Measurements from ENCODE around the gene RNH1. TPM values are rescaled to one million over a fixed set of nuclear protein-coding genes. Genes with fewer than 3 reads are reported as not detected.
A peak's percentile ranks its signal among the peaks of the same experiment; 100 is the strongest.

Gene RNH1
- total RNA-seq, 2 experiments from 2014 or later = 127 to 134 TPM

DNA sequence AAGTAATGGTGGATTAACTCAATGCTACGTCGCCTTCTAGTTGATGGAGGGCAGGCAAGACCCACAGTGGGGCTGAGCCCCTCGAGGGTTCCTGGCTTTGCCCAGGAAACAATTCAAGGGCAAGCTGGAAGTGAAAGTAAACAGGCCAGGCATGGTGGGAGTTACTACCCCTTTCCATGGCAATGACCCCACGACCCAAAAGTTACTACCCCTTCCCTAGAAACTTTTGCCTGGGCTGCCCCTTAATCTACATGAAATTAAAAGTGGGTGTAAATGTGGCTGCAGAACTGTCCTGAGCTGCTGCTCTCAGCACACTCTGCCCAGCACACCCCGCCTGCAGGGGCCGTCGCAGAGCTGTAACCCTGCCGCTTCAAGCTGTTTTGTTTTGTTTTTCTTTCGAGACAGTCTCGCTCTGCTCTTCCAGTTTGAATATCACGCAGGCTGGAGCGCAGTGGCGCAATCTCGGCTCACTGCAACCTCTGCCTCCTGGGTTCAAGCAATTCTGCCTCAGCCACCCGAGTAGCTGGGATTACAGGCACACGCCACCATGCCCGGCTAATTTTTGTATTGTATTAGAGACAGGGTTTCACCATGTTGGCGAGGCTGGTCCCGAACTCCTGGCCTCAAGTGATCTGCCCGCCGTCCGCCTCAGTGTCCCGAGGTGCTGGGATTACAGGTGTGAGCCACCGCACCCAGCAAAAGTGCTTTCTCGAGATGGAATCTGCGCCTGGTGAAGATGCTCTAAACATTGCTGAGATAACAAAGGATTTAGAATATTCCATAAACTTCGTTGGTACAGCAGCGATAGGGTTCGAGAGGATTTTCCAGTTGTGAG, 5.9 kb upstream of the RNH1 start:
- intact Hi-C loops (cut with micrococcal nuclease) = no loop called here
- no peaks in the 10 kb centered on the region for H3K27me3 Mint-ChIP-seq
- no peak overlapping the region for H3K27ac Mint-ChIP-seq
- CTCF ChIA-PET = interaction anchor here (1.4 kb wide), 1 partner anchor 64 kb away, joined by 3 read pairs; no protein-coding TSS in a partner anchor
- peaks cover 14% of the 10 kb centered on the region for H3K9me3 Mint-ChIP-seq
- peaks cover 3% of the 10 kb centered on the region for H3K4me1 Mint-ChIP-seq (ENCODE audit: low read depth)
- POLR2A ChIA-PET = no interaction called here
- H3K36me3 Mint-ChIP-seq = peaks cover 14% of the 10 kb centered on the region
- no peak overlapping the region for H3K4me3 Mint-ChIP-seq
- no peak for DNase-seq

DNA sequence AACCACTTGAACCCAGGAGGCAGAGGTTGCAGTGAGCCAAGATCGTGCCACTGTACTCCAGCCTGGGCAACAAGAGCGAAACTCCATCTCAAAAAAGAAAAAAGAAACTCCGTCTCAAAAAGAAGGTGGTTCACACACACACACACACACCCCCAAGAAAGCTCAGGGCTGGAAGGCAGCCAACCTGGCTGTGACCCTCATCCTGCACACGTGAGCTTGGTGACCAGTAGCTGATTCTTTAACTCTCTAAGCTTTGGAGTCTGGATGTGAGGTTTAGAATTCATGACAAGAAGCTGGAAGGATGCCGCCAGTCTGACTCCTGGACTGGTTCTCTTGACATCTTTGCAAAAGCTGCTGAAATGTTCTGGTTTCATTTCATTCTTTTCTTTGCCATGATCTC, 1.9 kb upstream of the RNH1 start:
- Mint-ChIP-seq H3K9me3 (no peaks in the 10 kb centered on the region), H3K4me1 (ENCODE audit: low read depth) (peaks cover 19% of the 10 kb centered on the region), H3K27ac (no peak overlapping the region), H3K4me3 (no peak overlapping the region), H3K27me3 (no peaks in the 10 kb centered on the region), H3K36me3 (peaks cover 15% of the 10 kb centered on the region)
- intact Hi-C loops (cut with micrococcal nuclease) = no loop called here
- DNase-seq = no peak
- ChIA-PET POLR2A (no interaction called here), CTCF (interaction anchor here (5.0 kb wide), 1 partner anchor 10 kb away, joined by 40 read pairs; no protein-coding TSS in a partner anchor)

DNA sequence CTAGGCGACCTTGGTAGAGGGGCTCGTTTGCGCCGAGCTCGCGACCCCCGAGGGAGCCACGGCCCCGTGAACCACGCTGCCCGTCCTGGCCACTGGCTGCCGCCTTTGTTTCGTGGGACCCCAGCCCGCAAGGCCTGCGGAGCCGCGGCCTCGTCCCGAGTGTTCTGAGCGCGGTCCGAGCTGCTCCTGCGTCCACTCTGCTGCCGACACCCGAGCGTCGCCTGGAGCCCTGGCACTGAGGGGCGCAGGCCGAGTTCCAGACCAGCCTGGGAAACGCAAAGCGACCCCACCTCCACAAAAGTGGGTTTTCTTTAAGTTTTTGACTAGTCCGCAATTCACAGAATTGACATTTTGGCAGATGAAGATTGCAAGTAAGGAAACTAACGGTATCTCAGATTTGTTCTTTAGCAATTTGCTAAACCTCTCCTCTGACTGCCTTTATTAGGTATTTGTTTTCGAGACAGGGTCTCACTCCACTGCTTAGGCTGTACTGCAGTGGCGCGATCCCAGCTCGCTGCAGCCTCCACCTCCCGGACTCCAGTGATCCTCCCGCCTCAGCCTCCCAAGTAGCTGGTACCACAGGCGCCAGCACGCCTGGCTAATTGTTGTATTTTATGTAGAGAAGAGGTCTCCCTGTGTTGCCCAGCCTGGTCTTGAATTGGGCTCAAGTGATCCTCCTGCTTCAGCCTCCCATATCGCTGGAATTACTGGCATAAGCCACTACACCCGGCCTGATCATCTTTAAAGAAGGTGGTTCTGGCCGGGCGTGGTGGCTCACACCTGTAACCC, 879 bp upstream of the RNH1 start:
- intact Hi-C loops (cut with micrococcal nuclease) = loop anchor here (1.0 to 2.0 kb wide), 7 partner anchors 10 to 239 kb away; partner anchors contain the start of genes LRRC56 and SIGIRR
- peaks cover 13% of the 10 kb centered on the region for H3K36me3 Mint-ChIP-seq
- POLR2A ChIA-PET = no interaction called here
- peak overlapping the region; percentile 69 for H3K27ac Mint-ChIP-seq
- CTCF ChIA-PET = interaction anchor here (1.6 to 5.0 kb wide), 2 partner anchors 11 to 59 kb away, joined by 6 to 40 read pairs; no protein-coding TSS in a partner anchor
- DNase-seq = no peak
- no peaks in the 10 kb centered on the region for H3K27me3 Mint-ChIP-seq
- peaks cover 27% of the 10 kb centered on the region for H3K4me1 Mint-ChIP-seq (ENCODE audit: low read depth)
- H3K9me3 Mint-ChIP-seq = no peaks in the 10 kb centered on the region
- peak overlapping the region; percentile 69 for H3K4me3 Mint-ChIP-seq

DNA sequence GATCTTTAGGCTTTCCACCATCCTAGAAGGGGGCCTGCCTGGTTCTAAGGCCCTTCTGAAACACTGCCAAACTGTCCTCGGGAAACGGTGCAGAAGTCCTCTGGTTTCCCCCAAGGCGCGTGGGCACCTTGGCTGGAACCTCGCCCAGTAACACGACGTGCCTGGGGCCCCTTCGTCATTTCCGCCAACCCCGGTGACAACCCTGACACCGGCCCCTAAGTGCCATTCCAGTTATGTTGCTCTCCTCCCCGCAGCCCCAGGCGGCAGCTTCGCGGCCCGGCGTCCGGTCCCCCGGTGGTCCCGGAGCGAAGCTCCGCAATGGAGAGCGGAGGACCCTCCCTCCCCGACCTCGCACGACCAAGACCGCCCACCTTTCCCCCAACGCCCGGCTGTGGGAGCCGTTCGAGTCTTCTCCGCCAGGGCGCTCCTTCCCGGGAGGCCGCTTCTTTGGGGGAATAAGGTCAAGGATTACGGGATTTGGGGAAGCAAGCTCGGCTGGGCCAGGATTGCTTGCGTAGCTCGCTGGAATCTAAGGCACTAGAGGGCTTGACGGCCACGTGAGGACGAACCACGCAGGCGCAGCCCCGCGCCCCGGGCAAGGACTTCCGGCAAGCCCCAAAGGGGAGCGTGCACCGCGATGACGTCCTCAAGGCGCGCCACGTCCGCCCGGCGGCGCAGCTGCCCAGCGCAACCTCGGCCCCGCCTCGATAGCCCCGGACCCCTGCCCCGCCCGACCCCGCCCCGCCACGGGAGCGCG, 626 bp downstream of the RNH1 start:
- Mint-ChIP-seq H3K27ac (peak overlapping the region; percentile 100), H3K36me3 (peaks cover 10% of the 10 kb centered on the region), H3K4me1 (ENCODE audit: low read depth) (peaks cover 27% of the 10 kb centered on the region), H3K9me3 (no peaks in the 10 kb centered on the region), H3K4me3 (peak overlapping the region; percentile 97), H3K27me3 (no peaks in the 10 kb centered on the region)
- ChIA-PET CTCF (interaction anchor here (0.9 to 5.0 kb wide), 3 partner anchors 12 to 58 kb away, joined by 3 to 40 read pairs (median 6); no protein-coding TSS in a partner anchor), POLR2A (interaction anchor here (1.0 to 2.2 kb wide), 8 partner anchors 12 to 151 kb away, joined by 3 to 22 read pairs (median 6); partner anchors contain the start of genes HRAS, PHRF1, PTDSS2 and SIGIRR)
- intact Hi-C loops (cut with micrococcal nuclease) = loop anchor here (1.0 to 2.0 kb wide), 4 partner anchors 68 to 299 kb away; partner anchors contain the start of genes BET1L, RIC8A and SIGIRR
- peak; percentile 98 for DNase-seq

DNA sequence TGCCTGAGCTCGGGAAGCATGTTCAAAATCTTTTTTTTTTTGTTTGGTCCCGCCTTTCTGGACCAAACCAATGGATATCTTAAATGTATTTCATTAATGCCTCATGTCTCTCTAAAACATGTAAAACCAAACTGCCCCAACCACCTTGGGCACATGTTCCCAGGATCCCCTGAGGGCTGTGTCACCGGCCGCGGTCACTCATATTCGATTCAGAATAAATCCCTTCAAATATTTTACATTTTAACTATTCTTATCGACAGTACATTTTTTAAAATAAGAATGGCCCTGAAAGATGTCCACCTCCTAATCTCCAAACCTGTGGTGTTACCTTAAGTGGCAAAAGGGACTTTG, 2.1 kb downstream of the RNH1 start:
- peak overlapping the region; percentile 97 for H3K4me3 Mint-ChIP-seq
- H3K36me3 Mint-ChIP-seq = peaks cover 15% of the 10 kb centered on the region
- H3K27ac Mint-ChIP-seq = no peak overlapping the region
- DNase-seq = no peak
- peaks cover 27% of the 10 kb centered on the region for H3K4me1 Mint-ChIP-seq (ENCODE audit: low read depth)
- ChIA-PET POLR2A (interaction anchor here (2.2 kb wide), 1 partner anchor 57 kb away, joined by 22 read pairs; the partner anchor contains the start of gene PTDSS2), CTCF (interaction anchor here (1.6 kb wide), 1 partner anchor 13 kb away, joined by 5 read pairs; no protein-coding TSS in a partner anchor)
- H3K27me3 Mint-ChIP-seq = no peaks in the 10 kb centered on the region
- intact Hi-C loops (cut with micrococcal nuclease) = no loop called here
- no peaks in the 10 kb centered on the region for H3K9me3 Mint-ChIP-seq

DNA sequence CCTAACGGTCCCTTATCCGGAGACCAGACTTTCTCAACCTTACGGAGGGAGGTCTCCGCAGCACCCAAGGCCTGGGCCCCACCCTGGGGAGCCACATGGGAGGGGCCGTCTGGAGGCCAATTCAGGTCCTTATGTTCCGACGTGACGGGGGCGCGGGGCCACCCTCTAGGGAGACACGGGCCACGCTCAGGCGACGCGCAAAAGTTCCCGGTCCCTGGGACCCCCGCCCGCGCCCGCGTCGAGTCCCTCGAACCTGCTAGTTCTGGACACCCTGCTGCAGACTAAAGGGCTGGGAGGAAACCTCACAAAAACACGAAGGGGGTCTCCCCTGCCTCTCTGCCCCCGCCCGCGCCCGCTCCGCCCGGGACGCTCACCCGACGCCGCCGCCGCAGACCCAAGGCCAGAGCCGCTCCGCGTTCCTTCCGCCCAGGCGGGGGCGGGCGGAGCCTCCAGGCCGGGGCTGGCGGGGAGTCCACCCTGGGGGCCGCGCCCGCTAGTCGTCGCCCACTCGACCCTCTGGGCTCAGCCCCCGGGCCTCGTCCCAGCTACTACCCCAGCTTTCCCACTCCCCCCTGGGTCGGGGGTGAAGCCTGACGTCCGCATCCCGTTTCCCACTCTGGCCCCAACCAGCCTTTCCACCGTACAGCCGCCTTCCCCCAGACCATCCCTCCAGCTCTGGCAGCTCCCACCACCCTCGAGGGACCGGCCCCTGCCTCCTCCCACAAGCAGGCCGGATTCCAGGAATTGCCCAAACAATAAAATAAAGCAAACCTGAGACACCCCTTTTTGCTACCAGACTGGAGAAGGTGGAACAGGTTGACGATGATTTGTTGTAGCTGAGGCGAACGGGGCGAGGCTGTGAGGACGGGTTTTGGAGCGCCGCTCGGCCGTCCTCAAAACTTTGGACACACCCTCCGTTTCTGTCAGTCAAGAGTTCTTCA, 2.7 kb downstream of the RNH1 start:
- ChIA-PET CTCF (interaction anchor here (0.9 to 1.6 kb wide), 2 partner anchors 14 to 54 kb away, joined by 3 to 5 read pairs; no protein-coding TSS in a partner anchor), POLR2A (no interaction called here)
- peak; percentile 27 for DNase-seq
- Mint-ChIP-seq H3K4me1 (ENCODE audit: low read depth) (peaks cover 27% of the 10 kb centered on the region), H3K36me3 (peaks cover 12% of the 10 kb centered on the region), H3K9me3 (no peaks in the 10 kb centered on the region), H3K27me3 (no peaks in the 10 kb centered on the region), H3K4me3 (peak overlapping the region; percentile 97), H3K27ac (no peak overlapping the region)
- intact Hi-C loops (cut with micrococcal nuclease) = no loop called here

DNA sequence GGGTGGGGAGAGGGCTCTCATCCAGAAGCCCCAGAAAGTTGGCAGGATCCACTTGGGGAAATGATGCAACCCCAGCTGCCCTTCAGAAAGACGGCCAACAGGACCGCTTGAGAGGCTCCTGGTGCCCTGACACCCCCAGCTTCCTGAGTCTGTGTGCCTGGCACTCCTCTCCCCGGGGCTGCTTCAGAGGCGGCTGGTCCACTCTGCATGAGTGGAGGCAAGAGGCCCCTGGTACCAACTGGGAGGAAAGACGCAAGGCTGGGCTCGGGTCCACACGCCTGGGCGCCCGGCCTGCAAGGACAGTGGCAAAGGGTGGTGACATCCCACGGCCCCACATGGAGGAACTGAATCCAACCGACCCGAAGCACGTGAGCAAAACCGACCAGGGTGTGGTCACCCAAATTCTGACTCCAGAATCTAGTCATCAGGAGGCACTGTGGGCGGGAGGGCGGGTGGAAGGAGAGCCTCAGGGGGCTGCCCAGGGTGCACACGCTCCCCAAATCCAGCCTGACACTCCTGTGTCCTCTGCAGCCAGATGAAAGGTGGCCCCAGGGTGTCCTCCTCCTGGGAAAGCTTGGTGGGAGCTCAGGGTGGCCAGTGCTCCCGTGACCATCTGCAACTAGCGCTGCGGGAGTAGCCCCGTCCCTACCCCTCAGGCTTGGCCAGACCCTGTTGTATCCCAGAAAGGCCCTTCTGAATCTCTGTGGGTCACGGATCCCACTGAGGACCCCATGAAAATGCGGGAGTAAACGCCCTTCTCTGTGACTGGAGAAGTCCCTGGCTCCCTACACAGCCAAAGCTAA, 3.7 kb downstream of the RNH1 start:
- H3K4me3 Mint-ChIP-seq = peak overlapping the region; percentile 45
- H3K27me3 Mint-ChIP-seq = no peaks in the 10 kb centered on the region
- DNase-seq = peak; percentile 73
- POLR2A ChIA-PET = no interaction called here
- H3K9me3 Mint-ChIP-seq = no peaks in the 10 kb centered on the region
- peaks cover 27% of the 10 kb centered on the region for H3K4me1 Mint-ChIP-seq (ENCODE audit: low read depth)
- H3K36me3 Mint-ChIP-seq = peaks cover 16% of the 10 kb centered on the region
- CTCF ChIA-PET = interaction anchor here (0.9 to 2.3 kb wide), 2 partner anchors 53 to 55 kb away, joined by 3 to 9 read pairs; no protein-coding TSS in a partner anchor
- intact Hi-C loops (cut with micrococcal nuclease) = no loop called here
- H3K27ac Mint-ChIP-seq = peak overlapping the region; percentile 23

DNA sequence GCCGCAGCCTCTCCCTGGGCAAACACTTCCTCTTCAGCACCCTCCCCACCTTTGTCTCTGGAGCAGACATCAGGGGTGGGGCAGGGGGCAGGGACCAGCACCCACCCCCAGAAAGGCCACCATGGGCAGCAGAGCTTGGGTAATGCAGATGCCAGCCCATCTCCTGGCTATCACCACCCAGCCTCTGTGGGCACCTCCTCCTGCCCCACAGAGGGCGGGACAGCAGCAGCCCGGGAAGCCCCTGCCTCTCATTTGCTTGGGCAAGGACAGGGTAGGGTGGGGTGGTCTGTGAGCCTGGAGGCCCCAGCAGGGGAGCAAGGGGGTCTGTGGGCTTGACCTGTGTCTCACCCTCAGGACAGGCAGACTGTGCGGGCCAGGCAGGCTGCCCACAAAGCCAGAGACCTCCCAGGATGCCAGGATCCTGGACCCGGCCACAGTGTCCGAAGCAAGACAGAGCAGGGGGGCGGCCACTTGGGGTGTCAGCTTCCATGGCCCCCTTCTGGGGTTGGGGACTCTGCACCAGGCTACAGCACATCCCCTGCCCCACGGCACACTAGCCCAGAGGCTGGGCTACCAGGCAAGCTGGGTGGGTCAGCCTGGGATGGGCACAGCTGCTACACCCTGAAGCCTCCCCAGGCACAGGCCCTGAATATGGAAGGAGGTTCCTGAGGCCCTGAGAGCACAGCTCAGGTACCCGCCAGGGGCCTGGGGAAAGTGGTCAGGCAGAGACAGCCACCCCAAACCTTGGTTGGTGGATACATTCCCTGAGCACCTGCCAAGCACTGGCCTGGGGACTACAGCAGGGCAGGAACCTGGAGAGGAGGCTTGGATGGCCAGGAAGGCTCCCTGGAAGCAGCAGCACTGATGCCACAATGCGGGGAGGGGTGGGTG, 4.5 kb downstream of the RNH1 start:
- H3K27me3 Mint-ChIP-seq = no peaks in the 10 kb centered on the region

DNA sequence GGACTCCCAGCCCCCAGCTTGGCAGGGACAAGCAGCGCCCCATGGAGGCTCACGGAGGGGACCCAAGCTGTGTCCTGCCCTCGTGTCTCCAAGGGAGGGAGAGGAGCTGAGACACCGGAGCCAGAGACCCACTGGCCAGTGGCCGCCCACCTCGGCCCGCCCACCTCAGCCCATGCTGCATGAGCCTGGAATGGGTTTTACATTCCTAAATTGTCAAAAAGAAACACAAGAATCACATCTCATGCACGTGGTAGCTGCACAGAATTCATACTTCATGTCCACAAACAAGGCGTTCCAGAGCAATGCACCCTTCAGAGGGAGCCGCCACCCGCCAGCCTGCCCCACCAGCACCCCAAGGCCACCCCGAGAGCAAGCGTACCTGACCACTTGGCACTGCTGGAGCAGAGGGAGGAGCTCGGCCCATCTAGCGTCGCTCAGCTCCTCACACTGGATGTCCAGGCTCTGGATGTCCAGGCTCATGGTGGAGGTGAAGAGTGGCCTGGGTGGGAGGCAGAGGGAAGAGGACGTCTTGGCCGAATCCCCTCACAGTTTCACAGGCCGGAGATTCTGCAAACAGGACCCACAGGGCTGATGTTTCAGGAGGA, 5.3 kb downstream of the RNH1 start:
- no peaks in the 10 kb centered on the region for H3K9me3 Mint-ChIP-seq
- H3K4me3 Mint-ChIP-seq = no peak overlapping the region
- POLR2A ChIA-PET = interaction anchor here (1.2 kb wide), 1 partner anchor 53 kb away, joined by 3 read pairs; no protein-coding TSS in a partner anchor

More for the DNA sequence above, 4.5 kb downstream of the RNH1 start:
- intact Hi-C loops (cut with micrococcal nuclease) = no loop called here
- no peak for DNase-seq
- H3K4me3 Mint-ChIP-seq = no peak overlapping the region
- no peaks in the 10 kb centered on the region for H3K9me3 Mint-ChIP-seq
- H3K27ac Mint-ChIP-seq = no peak overlapping the region
- ChIA-PET CTCF (interaction anchor here (2.3 kb wide), 1 partner anchor 54 kb away, joined by 9 read pairs; no protein-coding TSS in a partner anchor), POLR2A (interaction anchor here (1.2 kb wide), 1 partner anchor 54 kb away, joined by 3 read pairs; no protein-coding TSS in a partner anchor)
- peaks cover 24% of the 10 kb centered on the region for H3K36me3 Mint-ChIP-seq
- peaks cover 21% of the 10 kb centered on the region for H3K4me1 Mint-ChIP-seq (ENCODE audit: low read depth)

More for the DNA sequence above, 5.3 kb downstream of the RNH1 start:
- peaks cover 26% of the 10 kb centered on the region for H3K4me1 Mint-ChIP-seq (ENCODE audit: low read depth)
- peaks cover 32% of the 10 kb centered on the region for H3K36me3 Mint-ChIP-seq
- no peak for DNase-seq
- no peaks in the 10 kb centered on the region for H3K27me3 Mint-ChIP-seq
- H3K27ac Mint-ChIP-seq = no peak overlapping the region
- intact Hi-C loops (cut with micrococcal nuclease) = no loop called here
- CTCF ChIA-PET = interaction anchor here (2.3 kb wide), 1 partner anchor 53 kb away, joined by 9 read pairs; no protein-coding TSS in a partner anchor

Data from activated CD4-positive, alpha-beta memory T cell treated with anti-CD3 and anti-CD28 coated beads for 36 hours (primary cell).